ENCODE results near the gene HS1BP3.

- TF ChIP-seq POLR2A (IDR thresholded peaks at IDR 0.05): peak in 1 of 2 donors; percentile 16
- TF ChIP-seq, protein P1, sequence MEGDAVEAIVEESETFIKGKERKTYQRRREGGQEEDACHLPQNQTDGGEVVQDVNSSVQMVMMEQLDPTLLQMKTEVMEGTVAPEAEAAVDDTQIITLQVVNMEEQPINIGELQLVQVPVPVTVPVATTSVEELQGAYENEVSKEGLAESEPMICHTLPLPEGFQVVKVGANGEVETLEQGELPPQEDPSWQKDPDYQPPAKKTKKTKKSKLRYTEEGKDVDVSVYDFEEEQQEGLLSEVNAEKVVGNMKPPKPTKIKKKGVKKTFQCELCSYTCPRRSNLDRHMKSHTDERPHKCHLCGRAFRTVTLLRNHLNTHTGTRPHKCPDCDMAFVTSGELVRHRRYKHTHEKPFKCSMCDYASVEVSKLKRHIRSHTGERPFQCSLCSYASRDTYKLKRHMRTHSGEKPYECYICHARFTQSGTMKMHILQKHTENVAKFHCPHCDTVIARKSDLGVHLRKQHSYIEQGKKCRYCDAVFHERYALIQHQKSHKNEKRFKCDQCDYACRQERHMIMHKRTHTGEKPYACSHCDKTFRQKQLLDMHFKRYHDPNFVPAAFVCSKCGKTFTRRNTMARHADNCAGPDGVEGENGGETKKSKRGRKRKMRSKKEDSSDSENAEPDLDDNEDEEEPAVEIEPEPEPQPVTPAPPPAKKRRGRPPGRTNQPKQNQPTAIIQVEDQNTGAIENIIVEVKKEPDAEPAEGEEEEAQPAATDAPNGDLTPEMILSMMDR (IDR thresholded peaks at IDR 0.05): no peak
Measured at GRCh38 chr2:20617081-20617575, 33.8 kb downstream of the HS1BP3 start.

Data from thyroid gland (tissue), 4 donors.